Measurements from ENCODE around the gene KIF19. TPM values are rescaled to one million over a fixed set of nuclear protein-coding genes. Genes with fewer than 3 reads are reported as not detected.

KIF19 gene
- total and polyA plus RNA-seq, 2 experiments from 2014 or later: not detected

DNA sequence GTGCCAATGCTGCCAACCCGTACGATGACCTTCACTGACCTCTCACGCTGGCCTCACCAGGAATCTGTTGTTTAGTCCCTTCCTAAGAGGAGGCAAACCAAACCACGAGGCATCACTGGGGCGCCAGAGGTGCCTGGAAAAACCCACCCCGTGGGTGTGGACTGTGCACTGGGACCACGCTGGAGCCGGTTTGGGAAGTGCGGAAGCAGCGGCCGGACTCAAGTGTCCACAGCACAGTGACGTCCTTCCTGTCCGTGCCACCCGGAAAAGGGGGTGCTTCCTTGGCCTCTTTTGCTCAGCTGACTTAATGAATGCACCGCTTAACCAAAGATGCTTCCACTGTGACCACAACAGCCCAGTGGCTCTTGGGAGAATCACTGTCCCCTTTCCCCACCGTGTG is 9.0 kb upstream of the KIF19 start:
- 44 to 59% methylated on average over 15 to 16 of the region's 16 CpGs for WGBS, 2 experiments (ENCODE audit: low coverage in 1 of 2, low lambda C conversion rate in 2 of 2, missing lambda C conversion rate in 2 of 2)

DNA sequence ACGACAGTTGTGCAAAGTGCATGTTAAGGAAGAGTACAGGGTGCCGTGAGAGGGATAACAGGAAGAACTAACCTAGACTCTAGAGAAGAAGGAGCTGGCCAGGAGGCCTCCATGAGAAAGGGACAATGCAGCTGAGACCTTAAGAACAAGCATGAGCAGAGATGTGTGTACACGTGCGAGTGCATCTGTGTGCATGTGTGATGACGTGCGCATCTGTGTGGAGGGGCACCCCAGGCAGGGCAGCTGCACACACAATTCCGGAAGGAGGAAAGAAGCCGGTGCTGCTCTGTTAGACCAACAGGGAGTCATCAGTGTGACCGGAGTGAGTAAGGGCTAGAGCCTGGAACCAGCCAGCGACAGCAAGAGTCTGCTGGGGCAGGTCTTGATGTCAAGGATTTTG is 7.6 kb upstream of the KIF19 start:
- Histone ChIP-seq H3K36me3 (ENCODE audit: low read depth) (no peaks in the 10 kb centered on the region), H3F3A (ENCODE audit: insufficient read depth) (no peaks in the 10 kb centered on the region), H3K27me3 (replicated peaks; ENCODE audit: insufficient read depth) (no peaks in the 10 kb centered on the region; the same call in 1 of the 2 replicates), H3K27ac (no peak overlapping the region), H3K9me2 (ENCODE audit: insufficient read depth) (no peaks in the 10 kb centered on the region), H2AFZ (no peak overlapping the region), H3K4me2 (ENCODE audit: unreplicated experiment) (no peak overlapping the region), H3K9me3 (ENCODE audit: low read depth) (no peaks in the 10 kb centered on the region), H3K4me3 (no peak overlapping the region), H3K79me2 (ENCODE audit: insufficient read depth) (no peaks in the 10 kb centered on the region), H4K20me1 (ENCODE audit: insufficient read depth) (no peaks in the 10 kb centered on the region), H3K9ac (no peak overlapping the region), H3K4me1 (ENCODE audit: insufficient read depth) (no peaks in the 10 kb centered on the region)
- DNase-seq: no peak
- 72 to 74% methylated on average over 10 of the region's 10 CpGs for WGBS, 2 experiments (ENCODE audit: low coverage in 1 of 2, low lambda C conversion rate in 2 of 2, missing lambda C conversion rate in 2 of 2)
- in situ Hi-C loops (cut with MboI): no loop called here
- TF ChIP-seq EZH2 (IDR thresholded peaks at IDR 0.05; ENCODE audit: insufficient read depth, poor library complexity, severe bottlenecking) (no peak), EZH2phosphoT487 (IDR thresholded peaks at IDR 0.05; ENCODE audit: insufficient read depth, low read depth) (no peak)

More for the DNA sequence above, 9.0 kb upstream of the KIF19 start:
- Histone ChIP-seq H3K27me3 (replicated peaks; ENCODE audit: insufficient read depth) (no peaks in the 10 kb centered on the region; the same call in 1 of the 2 replicates), H3K27ac (no peak overlapping the region), H2AFZ (no peak overlapping the region), H3K4me3 (no peak overlapping the region), H3K79me2 (ENCODE audit: insufficient read depth) (no peaks in the 10 kb centered on the region), H3K9me2 (ENCODE audit: insufficient read depth) (no peaks in the 10 kb centered on the region), H3F3A (ENCODE audit: insufficient read depth) (no peaks in the 10 kb centered on the region), H4K20me1 (ENCODE audit: insufficient read depth) (no peaks in the 10 kb centered on the region), H3K9ac (no peak overlapping the region), H3K4me2 (ENCODE audit: unreplicated experiment) (no peak overlapping the region), H3K4me1 (ENCODE audit: insufficient read depth) (no peaks in the 10 kb centered on the region), H3K36me3 (ENCODE audit: low read depth) (no peaks in the 10 kb centered on the region), H3K9me3 (ENCODE audit: low read depth) (no peaks in the 10 kb centered on the region)
- DNase-seq: no peak
- in situ Hi-C loops (cut with MboI): no loop called here
- TF ChIP-seq EZH2phosphoT487 (IDR thresholded peaks at IDR 0.05; ENCODE audit: insufficient read depth, low read depth) (no peak), EZH2 (IDR thresholded peaks at IDR 0.05; ENCODE audit: insufficient read depth, poor library complexity, severe bottlenecking) (no peak)

DNA sequence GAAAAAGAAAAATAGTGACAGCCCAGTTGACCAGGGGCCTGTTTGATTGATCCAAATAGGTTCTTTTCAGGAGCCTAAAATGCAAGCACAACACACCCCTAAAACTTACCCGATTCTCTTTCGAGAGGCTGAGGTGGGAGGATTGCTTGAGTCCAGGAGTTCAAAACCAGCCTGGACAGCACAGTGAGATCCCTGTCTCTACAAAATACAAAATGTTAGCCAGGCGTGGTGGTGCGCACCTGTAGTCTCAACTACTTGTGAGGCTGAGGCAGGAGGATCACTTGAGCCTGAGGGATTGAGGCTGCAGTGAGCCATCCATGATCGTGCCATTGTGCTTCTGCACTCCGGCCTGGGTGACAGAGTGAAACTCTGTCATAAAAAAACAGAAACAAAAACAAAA is 1.5 kb upstream of the KIF19 start:
- H2AFZ ChIP-seq: no peak overlapping the region
- DNase-seq: no peak
- H3K27me3 ChIP-seq (replicated peaks; ENCODE audit: insufficient read depth): peaks cover 16% of the 10 kb centered on the region
- no peaks in the 10 kb centered on the region for H4K20me1 ChIP-seq (ENCODE audit: insufficient read depth)
- H3K4me3 ChIP-seq: no peak overlapping the region
- H3K36me3 ChIP-seq (ENCODE audit: low read depth): no peaks in the 10 kb centered on the region
- no peaks in the 10 kb centered on the region for H3K4me1 ChIP-seq (ENCODE audit: insufficient read depth)
- H3K9me2 ChIP-seq (ENCODE audit: insufficient read depth): no peaks in the 10 kb centered on the region
- in situ Hi-C loops (cut with MboI): no loop called here
- no peak overlapping the region for H3K4me2 ChIP-seq (ENCODE audit: unreplicated experiment)
- H3K9ac ChIP-seq: no peak overlapping the region
- 79 to 84% methylated on average over 6 of the region's 6 CpGs for WGBS, 2 experiments (ENCODE audit: low coverage in 1 of 2, low lambda C conversion rate in 2 of 2, missing lambda C conversion rate in 2 of 2)
- H3K27ac ChIP-seq: no peak overlapping the region
- H3K79me2 ChIP-seq (ENCODE audit: insufficient read depth): no peaks in the 10 kb centered on the region
- TF ChIP-seq EZH2phosphoT487 (IDR thresholded peaks at IDR 0.05; ENCODE audit: insufficient read depth, low read depth) (no peak), EZH2 (IDR thresholded peaks at IDR 0.05; ENCODE audit: insufficient read depth, poor library complexity, severe bottlenecking) (no peak)
- no peaks in the 10 kb centered on the region for H3F3A ChIP-seq (ENCODE audit: insufficient read depth)
- no peaks in the 10 kb centered on the region for H3K9me3 ChIP-seq (ENCODE audit: low read depth)

DNA sequence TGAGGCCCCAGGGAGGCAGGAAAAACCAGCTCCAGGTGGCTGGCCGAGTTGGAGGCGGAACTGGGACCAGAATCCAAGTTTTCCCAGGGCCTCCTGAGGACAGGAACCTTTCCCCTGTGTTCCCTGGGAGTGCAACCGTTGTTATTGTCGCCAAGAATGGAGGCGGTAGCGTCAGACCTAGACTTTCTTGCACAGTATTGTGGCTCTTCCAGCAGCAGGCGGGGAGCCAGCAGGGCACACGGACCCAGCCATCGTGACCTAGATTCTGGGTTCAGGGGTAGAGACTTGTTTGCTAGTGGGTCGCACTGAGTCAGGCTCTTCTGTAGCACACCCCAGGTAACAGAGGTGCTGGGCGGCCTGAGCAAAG is 667 bp upstream of the KIF19 start:
- H3K4me2 ChIP-seq (ENCODE audit: unreplicated experiment): no peak overlapping the region

DNA sequence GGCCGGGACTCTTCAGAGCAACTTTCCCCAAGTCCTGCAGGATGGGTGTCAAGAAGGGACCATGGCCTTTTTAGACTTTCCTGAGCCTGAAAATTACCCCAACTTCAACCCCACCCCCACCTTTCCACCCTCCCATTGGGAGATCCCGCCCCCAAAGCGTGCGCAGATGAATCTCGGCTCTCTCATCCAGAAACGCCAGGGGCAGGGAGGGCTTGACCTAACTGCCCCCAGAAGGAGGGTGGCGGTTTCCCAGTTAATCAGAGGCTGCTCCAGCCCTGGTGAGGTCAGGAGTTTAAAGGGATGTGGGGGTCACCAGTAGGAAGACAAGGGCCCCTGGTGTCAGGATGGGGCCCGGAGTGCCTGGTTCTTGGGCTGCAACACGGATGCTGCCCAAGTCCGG is 480 bp downstream of the KIF19 start:
- no peak for DNase-seq

More for the DNA sequence above, 667 bp upstream of the KIF19 start:
- H3K79me2 ChIP-seq (ENCODE audit: insufficient read depth): no peaks in the 10 kb centered on the region
- H3K36me3 ChIP-seq (ENCODE audit: low read depth): no peaks in the 10 kb centered on the region
- H3F3A ChIP-seq (ENCODE audit: insufficient read depth): no peaks in the 10 kb centered on the region
- no peak for TF ChIP-seq EZH2phosphoT487 (IDR thresholded peaks at IDR 0.05; ENCODE audit: insufficient read depth, low read depth)
- no peak for TF ChIP-seq EZH2 (IDR thresholded peaks at IDR 0.05; ENCODE audit: insufficient read depth, poor library complexity, severe bottlenecking)
- no peak overlapping the region for H3K27ac ChIP-seq
- H3K9me2 ChIP-seq (ENCODE audit: insufficient read depth): no peaks in the 10 kb centered on the region
- peaks cover 16% of the 10 kb centered on the region for H3K27me3 ChIP-seq (replicated peaks; ENCODE audit: insufficient read depth)
- no peak overlapping the region for H2AFZ ChIP-seq
- no peaks in the 10 kb centered on the region for H4K20me1 ChIP-seq (ENCODE audit: insufficient read depth)
- no peak overlapping the region for H3K4me3 ChIP-seq
- in situ Hi-C loops (cut with MboI): no loop called here
- no peak for DNase-seq
- no peak overlapping the region for H3K9ac ChIP-seq
- H3K9me3 ChIP-seq (ENCODE audit: low read depth): no peaks in the 10 kb centered on the region
- 23 to 28% methylated on average over 11 of the region's 11 CpGs for WGBS, 2 experiments (ENCODE audit: low coverage in 1 of 2, low lambda C conversion rate in 2 of 2, missing lambda C conversion rate in 2 of 2)
- H3K4me1 ChIP-seq (ENCODE audit: insufficient read depth): no peaks in the 10 kb centered on the region

More for the DNA sequence above, 480 bp downstream of the KIF19 start:
- WGBS, 2 experiments (ENCODE audit: low coverage in 1 of 2, low lambda C conversion rate in 2 of 2, missing lambda C conversion rate in 2 of 2): 31% methylated on average over 10 of the region's 10 CpGs
- H3K79me2 ChIP-seq (ENCODE audit: insufficient read depth): no peaks in the 10 kb centered on the region
- no peak for TF ChIP-seq EZH2 (IDR thresholded peaks at IDR 0.05; ENCODE audit: insufficient read depth, poor library complexity, severe bottlenecking)
- no peak for TF ChIP-seq EZH2phosphoT487 (IDR thresholded peaks at IDR 0.05; ENCODE audit: insufficient read depth, low read depth)
- H3K9me2 ChIP-seq (ENCODE audit: insufficient read depth): no peaks in the 10 kb centered on the region
- H3K27me3 ChIP-seq (replicated peaks; ENCODE audit: insufficient read depth): peaks cover 23% of the 10 kb centered on the region
- H4K20me1 ChIP-seq (ENCODE audit: insufficient read depth): no peaks in the 10 kb centered on the region
- H3K4me2 ChIP-seq (ENCODE audit: unreplicated experiment): peak overlapping the region; percentile 28
- in situ Hi-C loops (cut with MboI): no loop called here
- H3K9ac ChIP-seq: no peak overlapping the region
- no peak overlapping the region for H3K4me3 ChIP-seq
- H3K27ac ChIP-seq: no peak overlapping the region
- H3K9me3 ChIP-seq (ENCODE audit: low read depth): no peaks in the 10 kb centered on the region
- no peak overlapping the region for H2AFZ ChIP-seq
- no peaks in the 10 kb centered on the region for H3K36me3 ChIP-seq (ENCODE audit: low read depth)
- H3K4me1 ChIP-seq (ENCODE audit: insufficient read depth): no peaks in the 10 kb centered on the region
- H3F3A ChIP-seq (ENCODE audit: insufficient read depth): no peaks in the 10 kb centered on the region

Data from GM23248 (cell line).